HG03103 (cell line): ENCODE data around the gene LARP4B.

Experiments
- ATAC-seq: cut with Tn5 transposase; IDR thresholded peaks from one replicate; pipeline ENCODE4 v1.9.1; 2021; ENCODE audit warnings: low read depth; ENCODE audit not compliant: unreplicated experiment

LARP4B gene

GRCh38 chr10:931326-932318, at the start of gene LARP4B:
TSS of gene LARP4B (minus strand) at chr10:931705. CDS start at chr10:885721, 45,984 bp downstream.
- ATAC-seq: peak; percentile 91

- ATAC-seq: no peak
These were observed 49.1 kb upstream of the LARP4B start for GRCh38 chr10:980468-981093.

GRCh38 chr10:978826-979421, 47.4 kb upstream of the LARP4B start:
- ATAC-seq: no peak

GRCh38 chr10:976316-976715, 44.8 kb upstream of the LARP4B start:
- ATAC-seq: no peak

- no peak for ATAC-seq
These were observed 43.2 kb upstream of the LARP4B start for GRCh38 chr10:974785-975074.

- no peak for ATAC-seq
These were observed 42.7 kb upstream of the LARP4B start for GRCh38 chr10:974038-974784.

- ATAC-seq: no peak
These were observed 41.3 kb upstream of the LARP4B start for GRCh38 chr10:972763-973162.

- no peak for ATAC-seq
These were observed 40.1 kb upstream of the LARP4B start for GRCh38 chr10:971613-972012.

- ATAC-seq: no peak
These were observed 39.6 kb upstream of the LARP4B start for GRCh38 chr10:971150-971542.

GRCh38 chr10:970311-971149, 39.0 kb upstream of the LARP4B start:
- ATAC-seq: no peak

- ATAC-seq: no peak
These were observed 38.1 kb upstream of the LARP4B start for GRCh38 chr10:969473-970150.

GRCh38 chr10:968546-969199, 37.2 kb upstream of the LARP4B start:
- no peak for ATAC-seq

- ATAC-seq: no peak
These were observed 35.1 kb upstream of the LARP4B start for GRCh38 chr10:966466-967235.

- no peak for ATAC-seq
These were observed 33.5 kb upstream of the LARP4B start for GRCh38 chr10:964988-965417.

- no peak for ATAC-seq
These were observed 32.9 kb upstream of the LARP4B start for GRCh38 chr10:964321-964987.

GRCh38 chr10:963655-964054, 32.1 kb upstream of the LARP4B start:
- ATAC-seq: no peak

- no peak for ATAC-seq
These were observed 31.7 kb upstream of the LARP4B start for GRCh38 chr10:963186-963585.

GRCh38 chr10:962342-962741, 30.8 kb upstream of the LARP4B start:
- no peak for ATAC-seq
